GM21447 (cell line): ENCODE measurements around the gene DYNLRB2.
A peak's percentile ranks its signal among the peaks of the same experiment; 100 is the strongest.

Source experiments
- ATAC-seq: cut with Tn5 transposase; IDR thresholded peaks from one replicate; pipeline ENCODE4 v1.9.1; 2021; ENCODE audit not compliant: unreplicated experiment

The DYNLRB2 gene

DNA sequence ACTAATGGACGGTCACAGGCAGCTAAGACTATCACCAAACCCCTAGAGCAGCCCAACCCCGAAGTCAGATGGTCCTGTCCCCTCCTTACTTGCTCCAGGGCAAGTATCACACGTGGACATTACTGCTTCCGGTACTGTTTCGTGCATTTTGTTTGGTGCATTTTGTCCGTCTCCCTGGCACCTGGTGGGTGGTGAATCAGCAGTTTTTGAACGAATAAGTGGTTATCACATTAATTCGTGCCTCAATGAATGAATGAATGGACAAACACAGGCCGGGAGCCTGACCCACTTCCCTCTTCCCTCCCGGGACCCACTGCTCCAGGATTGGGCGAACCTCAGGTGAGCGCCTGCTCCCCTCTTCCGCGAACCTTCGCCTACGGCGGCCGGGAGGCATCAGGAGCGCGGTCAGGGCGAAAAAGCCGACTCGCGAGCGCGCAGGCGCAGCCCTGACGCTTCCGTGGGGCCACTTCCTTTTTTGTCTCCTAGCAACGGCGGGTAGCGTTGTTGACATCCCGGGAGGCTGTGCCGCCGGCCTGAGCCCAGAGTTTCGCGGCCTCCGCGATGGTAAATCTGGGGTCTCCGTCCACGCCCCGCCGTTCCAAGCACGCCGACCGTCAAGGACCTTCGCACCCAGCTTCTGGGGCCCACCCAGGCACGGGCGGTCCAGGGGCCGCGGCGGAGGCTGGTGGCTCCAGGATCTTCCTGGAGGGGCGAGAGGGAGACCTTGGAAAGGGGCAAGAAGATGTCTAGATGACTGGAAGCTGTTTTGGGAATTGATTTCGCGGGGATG lies at the start of gene DYNLRB2:
Gene DYNLRB2, plus strand, starts transcription at position 478 of the 790 bp plus-strand sequence. Its CDS starts 84 bp downstream, at position 562.
- peak; percentile 96 for ATAC-seq

DNA sequence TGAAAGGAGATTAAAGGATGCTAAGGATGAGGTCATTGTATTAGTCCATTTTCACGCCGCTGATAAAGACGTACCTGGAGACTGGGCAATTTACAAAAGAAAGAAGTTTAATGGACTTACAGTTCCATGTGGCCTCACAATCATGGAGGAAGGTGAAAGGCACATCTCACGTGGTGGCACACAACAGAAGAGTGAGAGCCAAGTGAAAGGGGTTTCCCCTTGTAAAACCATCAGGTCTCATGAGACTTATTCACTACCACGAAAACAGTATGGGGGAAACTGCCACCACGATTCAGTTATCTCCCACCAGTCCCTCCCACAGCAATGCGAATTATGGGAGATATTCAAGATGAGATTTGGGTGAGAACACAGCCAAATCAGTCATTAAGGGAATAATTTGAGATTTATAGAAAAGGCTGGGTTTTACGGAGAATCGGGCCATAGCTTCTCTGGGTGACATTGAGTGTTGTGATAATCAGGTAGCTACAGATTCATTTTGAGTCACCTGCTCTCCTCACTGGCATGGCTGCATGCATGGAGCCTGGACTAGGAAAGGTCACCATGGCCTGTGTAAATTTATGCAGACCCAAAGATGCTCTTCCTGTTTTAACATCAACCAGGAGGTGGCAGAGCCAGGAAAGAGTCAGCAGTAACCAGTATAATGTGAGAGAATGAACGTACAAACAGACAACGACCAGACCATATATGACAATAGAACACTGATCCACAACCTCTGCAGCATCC lies 40.5 kb upstream of the DYNLRB2 start:
- ATAC-seq, result no peak

DNA sequence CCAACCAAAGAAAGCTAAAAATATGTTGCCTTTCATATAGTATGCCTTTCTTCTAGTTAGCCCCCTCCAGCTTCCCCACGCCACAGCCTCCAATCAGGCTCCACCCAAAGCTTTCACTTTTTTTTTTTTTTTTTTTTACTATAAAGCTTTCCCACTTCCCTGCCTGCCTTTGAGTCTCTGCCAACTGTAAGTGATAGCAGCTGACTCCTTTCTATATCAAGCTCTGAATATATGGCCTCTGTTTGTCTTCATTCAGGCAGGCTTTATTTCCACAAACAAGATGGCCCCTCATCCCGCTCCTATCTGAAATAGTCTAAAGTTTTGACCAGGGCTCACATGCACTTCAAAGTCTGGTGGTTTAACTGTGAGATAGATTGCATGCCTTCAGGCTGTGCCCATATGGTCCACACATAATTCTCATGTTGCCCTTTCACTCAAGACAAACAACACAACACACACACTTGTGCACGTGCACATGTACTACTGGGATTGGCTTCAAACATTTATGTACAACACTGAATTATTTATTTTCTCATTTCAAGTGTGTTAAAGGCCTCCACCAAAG lies 39.8 kb upstream of the DYNLRB2 start:
- no peak for ATAC-seq

DNA sequence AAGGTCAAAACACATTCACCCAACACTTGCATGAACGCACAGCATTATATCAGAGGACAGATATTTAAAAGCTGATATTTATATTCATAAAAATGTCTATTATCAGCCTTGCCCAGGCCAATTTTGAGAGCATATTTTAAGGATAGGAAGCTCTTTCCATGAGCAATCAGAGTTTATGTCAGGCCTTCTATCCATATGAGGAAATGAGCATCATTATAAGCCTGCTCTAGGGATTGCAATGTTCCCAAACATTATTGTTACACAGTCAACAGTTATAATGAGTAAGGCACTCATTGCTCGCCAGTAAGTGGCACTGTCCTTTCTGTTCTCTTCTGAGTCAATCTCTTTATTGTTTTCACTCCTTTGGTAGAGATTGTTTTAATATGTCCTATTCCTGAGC lies 37.7 kb upstream of the DYNLRB2 start:
- no peak for ATAC-seq

DNA sequence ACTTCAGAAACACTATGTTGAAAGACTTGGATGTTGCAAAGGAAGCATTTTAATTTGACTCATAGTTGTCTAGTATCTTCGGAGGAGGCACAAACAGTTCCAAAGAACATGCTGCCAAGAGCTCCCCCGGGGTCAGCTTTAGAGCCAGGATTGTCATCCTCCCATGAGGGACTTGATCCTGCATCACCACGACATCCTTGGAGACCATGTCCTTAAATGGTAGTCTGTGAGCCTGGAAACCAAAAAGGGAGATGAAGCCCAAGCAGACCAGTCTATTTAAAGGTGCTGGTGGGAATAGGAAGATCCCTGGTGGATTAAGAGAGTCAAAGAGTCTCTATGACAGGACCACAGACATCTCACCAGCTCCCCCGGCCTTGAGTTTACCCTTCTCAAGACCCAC lies 33.3 kb upstream of the DYNLRB2 start:
- ATAC-seq, result no peak

DNA sequence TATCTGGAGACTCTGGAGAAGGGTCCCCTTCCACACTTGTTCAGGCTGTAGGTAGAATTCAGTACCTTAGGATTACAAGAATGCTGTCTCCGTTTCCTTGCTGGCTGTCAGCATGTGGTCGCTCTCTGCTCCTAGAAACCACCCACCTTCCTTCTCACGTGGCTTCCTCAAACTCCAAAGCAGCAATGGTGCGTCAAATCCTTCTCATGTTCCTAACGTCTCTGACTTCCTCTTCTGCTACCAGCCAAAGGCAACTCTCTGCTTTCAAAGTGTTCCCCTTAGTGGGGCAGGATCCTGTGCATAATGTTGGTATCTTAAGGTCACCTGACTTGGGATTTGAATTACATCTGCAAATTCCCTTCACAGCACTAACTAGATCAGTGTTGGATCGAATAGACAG lies 30.9 kb upstream of the DYNLRB2 start:
- no peak for ATAC-seq

DNA sequence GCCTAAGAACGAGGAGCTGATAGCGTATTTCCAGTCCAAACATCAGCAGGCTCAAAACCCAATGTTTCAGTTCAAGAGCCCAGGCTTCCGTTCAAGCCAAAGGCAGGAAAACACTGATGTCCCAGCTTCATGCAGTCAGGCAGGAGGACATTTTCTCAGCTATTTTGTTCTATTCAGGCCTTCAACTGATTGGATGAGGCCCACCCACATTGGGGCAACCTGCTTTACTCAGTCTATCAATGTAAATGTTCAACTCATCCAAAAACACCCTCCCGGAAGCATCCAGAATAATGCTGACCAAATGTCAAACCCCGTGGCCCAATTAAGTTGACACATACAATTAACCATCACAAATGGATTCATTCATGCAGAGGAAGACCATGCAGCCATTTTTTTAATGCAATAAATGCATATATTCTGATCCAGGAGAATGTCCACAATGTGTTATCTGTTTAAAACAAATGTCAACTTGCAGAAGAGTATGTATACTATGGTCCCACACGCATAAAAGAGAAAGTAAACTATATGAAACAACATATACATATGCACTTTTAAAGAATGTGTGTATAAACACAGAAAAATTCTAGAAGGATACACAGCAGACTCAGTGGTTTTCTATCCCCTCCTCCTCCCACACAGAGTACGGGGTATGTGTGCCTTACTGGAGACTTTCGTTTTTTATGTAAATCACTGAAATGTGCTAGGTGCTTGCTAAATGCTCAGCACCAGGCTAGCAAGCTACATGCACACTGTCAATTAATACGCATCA lies 28.8 kb upstream of the DYNLRB2 start:
- no peak for ATAC-seq

DNA sequence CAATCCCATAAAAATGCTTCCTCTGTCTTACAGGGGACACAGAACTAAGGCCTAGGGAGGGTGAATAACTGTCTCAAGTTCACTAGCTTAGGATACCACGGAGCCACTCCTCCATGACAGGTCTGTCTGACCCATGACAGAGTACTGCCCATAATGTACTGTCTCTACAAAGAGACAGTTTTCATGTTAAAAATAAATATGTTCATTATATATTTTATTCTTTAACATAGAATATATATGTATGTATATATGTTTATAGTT lies 28.3 kb upstream of the DYNLRB2 start:
- no peak for ATAC-seq

DNA sequence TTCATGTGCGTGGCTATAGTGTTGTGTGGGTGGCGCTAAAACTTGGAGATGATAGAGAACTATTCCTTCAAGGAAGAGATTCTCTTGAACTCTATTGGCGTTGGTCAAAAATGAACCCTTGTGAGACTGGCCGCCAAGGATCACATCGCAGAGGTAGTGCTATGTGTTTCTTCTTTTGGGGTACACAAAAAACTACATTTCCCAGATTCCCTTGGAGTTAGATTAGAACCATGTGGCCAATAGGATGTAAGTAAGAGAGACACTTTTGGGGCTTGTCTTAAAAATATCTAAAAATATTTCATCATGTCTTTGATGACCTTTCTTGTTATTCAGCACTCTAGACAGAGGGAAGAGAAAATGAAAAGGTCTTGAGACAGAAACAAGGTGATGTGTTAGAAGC lies 25.4 kb upstream of the DYNLRB2 start:
- no peak for ATAC-seq

DNA sequence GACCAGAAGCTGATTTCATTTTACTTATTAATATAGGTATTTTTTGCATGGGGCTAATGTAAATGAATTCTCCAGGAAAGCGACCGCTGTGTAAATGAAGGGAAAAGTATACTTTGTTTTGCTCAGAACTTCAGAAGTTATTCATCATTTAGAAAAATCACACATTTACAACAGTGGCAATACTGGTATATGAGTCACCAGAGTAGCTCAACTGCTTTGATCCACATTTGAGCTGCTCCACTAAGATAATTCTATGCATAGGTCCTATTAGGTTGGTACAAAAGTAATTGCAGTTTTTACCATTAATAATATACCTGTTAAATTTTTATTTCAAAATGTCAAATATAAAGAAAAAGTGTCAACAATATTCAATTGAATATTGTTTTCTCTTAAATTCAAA lies 22.9 kb upstream of the DYNLRB2 start:
- no peak for ATAC-seq

DNA sequence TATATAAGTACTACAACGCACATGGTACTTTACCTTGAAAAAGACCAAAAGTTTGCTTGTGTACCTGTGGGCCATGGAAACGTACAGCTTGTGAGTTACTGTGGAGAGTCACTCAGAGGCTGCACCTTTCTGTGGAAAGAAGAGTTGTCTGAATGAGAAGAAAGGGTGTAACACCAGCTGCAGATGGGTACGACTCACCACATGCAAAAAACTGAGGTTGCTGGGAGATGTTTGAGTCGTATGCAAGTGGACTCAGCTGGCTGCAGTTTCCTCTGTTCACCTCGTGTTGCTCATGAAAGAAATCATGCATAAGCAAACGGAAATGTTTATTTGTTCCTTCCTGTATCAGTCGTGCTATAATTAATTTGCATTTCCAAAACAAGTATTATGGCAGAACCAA lies 22.4 kb upstream of the DYNLRB2 start:
- ATAC-seq, result no peak

DNA sequence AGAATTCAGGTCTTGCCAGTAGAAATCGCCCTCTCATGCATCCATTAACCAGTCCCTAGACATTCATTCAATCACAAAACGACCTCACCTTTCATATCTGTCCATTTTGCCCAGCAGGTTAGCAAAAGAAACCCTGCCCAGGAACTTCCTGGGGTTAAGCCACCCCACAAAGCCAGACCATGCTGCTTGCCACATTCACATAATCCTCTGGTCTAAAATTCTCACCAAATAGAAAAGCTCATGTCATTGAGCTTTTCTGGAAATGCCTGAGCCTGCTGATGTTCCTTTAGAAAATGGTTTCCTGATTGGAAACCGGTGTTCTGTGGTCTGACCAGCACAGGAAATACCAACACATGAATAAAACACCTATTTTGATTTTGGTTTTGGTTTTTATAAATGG lies 21.6 kb upstream of the DYNLRB2 start:
- no peak for ATAC-seq

DNA sequence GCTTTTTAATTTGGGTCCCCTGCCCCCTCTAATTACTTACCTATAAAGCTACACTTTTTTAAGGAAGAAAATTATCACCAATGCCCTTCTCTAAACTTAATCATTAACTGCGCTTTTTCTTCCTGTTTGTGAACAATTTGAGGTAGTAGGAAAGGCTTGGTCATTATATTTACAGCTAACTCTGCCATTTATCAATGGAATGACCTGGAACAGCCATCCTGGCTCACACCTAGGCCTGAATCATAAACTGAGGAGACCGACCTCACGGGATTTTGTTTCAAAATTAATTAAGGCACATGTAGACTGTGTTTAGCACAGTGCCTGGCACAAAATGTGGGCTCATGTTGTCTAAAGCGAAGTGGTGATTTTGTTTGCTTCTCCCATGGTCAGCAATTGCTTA lies 15.4 kb upstream of the DYNLRB2 start:
- no peak for ATAC-seq

DNA sequence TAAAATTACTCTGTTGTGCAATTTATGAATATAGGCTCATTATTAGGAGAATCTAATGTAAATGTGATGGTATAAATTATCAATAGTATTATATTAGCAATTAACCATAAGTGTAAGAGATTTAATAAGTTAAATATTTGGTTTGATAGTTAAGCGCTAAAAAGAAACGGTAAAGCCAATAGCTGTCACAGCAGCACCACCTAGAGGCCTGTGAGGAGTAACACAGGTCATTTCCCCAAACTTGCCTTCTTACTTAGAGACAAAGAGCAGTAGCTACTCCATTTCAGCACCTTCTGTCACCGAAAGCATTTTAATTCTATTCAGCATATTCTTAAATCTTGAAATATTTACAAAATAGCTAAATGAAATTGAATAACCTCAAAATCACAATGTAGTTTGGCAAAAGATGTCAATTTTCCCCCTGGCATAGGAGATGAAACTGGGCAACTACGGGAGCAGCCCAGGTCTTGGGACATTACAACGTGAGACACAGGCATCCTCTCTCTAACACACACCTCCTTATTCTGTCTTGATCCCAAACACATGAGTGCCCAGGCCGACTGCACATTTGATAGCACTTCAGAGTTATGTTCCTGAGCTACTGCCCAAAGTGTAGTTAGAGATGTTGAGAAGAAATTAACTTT lies 14.3 kb upstream of the DYNLRB2 start:
- ATAC-seq, result peak; percentile 79

DNA sequence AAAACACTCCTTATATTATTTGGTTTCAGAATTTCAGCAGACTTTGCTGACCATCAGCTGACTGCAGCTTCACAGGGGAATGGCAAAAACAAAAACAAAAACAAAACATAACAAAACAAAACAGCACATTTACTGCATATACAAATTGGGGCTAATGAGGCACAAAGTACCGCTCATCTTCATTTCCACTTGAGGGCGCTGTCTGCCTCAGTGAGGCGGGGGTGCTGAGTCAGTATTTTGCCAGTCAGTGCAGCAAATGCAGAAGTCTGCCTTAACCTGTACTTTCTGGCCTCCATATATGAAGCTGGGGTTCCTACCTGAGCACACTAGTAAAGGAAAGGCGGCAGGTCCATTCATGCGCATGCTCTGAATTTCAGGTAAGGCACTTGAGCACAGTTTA lies 13.5 kb upstream of the DYNLRB2 start:
- no peak for ATAC-seq

DNA sequence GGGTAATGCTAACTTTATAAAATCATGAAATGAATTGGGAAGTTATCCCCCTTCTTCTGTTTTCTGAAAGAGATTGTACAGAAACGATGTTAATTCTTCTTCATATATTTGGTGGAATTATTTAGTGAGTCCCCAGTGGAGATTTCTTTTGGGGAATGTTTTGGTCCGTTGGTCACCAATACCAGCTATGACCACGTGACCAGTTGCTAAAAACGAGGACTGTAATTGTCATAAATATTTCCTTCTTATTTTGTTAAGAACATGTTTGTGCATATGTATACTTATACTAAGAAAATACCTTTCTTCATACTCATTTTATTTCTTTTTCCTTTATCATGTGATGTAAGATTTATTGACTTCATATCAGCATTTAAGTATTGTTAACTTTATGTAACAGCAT lies 10.3 kb upstream of the DYNLRB2 start:
- ATAC-seq, result no peak

DNA sequence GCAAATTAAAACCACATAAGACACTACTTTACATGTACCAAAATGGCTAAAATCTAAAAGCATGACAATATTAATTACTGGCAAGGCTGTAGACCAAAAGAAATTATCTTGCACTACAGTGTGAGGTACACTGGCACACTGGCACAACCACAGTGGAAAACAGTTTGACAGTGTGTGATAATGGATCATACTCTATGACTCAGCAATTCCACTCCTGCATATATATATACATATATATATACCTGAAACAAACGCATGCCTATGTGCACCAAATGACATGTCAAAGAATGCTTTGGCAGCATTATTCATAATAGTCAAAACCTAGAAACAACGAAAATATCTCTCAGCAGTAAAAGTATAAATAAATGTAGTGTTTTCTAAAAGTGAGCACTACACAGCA lies 4.6 kb upstream of the DYNLRB2 start:
- ATAC-seq, result no peak

DNA sequence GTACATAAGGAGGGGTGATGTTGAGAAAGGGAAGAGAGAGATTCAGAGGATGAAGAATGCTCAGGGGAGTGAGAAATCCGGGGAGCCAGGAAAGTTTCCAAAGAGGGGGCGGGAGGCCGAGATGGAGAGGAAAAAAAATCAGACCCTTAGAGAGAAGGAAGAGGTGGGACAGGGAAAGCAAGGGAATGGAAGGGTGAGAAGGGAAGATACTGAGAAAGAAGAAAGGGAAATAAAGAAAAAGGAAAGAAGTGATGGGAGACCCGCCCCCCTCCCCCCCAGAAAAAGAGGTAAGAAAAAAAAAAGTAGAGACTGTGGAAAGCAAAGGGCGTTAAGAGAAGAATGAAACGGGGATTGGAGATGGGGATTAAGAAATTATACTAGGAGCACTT lies 507 bp downstream of the DYNLRB2 start:
- ATAC-seq, result no peak

DNA sequence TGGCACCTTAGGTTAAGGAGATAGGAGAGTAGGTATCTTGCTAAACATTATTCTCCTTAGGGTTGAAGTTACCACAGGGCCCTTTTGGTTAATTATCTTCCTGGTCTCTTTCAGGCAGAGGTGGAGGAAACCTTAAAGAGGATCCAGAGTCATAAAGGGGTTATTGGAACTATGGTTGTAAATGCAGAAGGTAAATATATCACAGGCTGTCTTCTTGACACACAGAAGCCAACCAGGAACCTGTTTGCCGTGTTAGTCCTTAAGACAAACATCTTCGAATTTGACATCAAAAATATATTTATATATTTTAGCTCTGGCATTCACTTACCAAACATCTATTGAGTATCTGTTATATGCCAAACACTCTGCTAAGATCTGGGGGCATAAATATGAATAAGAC lies 2.4 kb downstream of the DYNLRB2 start:
- ATAC-seq, result no peak

DNA sequence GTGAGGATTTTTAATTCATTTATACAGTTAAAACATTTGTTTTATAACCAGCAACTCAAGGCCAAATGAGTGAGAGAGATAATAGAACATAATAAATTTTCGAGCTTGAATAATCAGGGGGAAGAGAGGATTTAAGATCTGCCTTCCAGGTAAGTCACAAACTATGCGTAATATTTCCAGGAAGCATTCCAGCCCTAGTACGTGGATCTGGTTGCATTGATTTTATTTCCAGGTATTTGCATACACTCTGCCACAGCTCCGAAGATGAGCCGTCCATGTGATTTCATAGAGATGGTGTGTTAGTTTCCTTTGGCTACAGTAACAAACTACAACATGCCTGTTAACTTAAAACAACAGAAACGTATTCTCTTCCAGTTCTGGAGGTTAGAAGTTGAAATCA lies 3.5 kb downstream of the DYNLRB2 start:
- no peak for ATAC-seq

DNA sequence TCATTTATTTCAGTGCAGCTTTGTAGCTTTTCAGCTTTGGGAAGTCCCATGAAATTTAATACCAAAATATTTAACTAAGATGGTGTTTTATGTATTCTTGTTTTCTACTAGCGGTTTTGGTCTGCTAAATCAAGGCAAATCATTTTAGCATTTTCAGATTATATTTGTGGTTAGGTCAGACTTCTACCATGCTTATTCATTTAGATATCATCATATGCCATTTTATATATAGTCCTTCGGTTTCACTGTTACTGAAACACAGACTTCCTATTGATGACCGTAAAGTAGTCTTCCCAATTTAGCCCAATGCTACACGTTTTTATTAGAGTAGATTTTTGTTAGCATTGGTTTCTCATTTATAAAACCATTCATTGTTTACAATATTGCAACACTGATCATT lies 5.5 kb downstream of the DYNLRB2 start:
- ATAC-seq, result no peak
